HepG2 (cell line): Measurements from ENCODE around the gene ATOSB. TPM values are rescaled to one million over a fixed set of nuclear protein-coding genes. Genes with fewer than 3 reads are reported as not detected.

Source experiments
- AGO1 ChIP-seq: fragments of 200-400 bp; formaldehyde crosslinking; IDR thresholded peaks from 2 replicates; pipeline ENCODE4 v1.6.1; 2017; ENCODE audit warnings: mild to moderate bottlenecking, low read depth, low read length, moderate library complexity; ENCODE audit not compliant: poor library complexity, severe bottlenecking
- MTF2 ChIP-seq: sonication (generic); formaldehyde crosslinking; IDR thresholded peaks from 2 replicates; pipeline ENCODE4 v1.5.0; 2020; ENCODE audit warnings: missing genetic modification reagents, borderline replicate concordance
- NFYB ChIP-seq: sonication (generic); formaldehyde crosslinking; IDR thresholded peaks from 2 replicates; pipeline ENCODE4 v1.4.0; 2020; ENCODE audit warnings: missing genetic modification reagents
- NR2F6 ChIP-seq, 2 experiments: IDR thresholded peaks; 2 replicates each; pipeline ENCODE4 v1.6.1; 2016; ENCODE audit warnings: antibody characterized with exemption in 1 of 2, mild to moderate bottlenecking in 1 of 2
- SNRNP70 ChIP-seq: fragments of 200-400 bp; formaldehyde crosslinking; IDR thresholded peaks from 2 replicates; pipeline ENCODE4 v1.6.1; 2017; ENCODE audit warnings: mild to moderate bottlenecking, low read depth, low read length, moderate library complexity
- TBP ChIP-seq: sonication (generic); formaldehyde crosslinking; IDR thresholded peaks from 2 replicates; pipeline ENCODE4 v1.5.0; 2020; ENCODE audit warnings: missing genetic modification reagents
- U2AF2 ChIP-seq: fragments of 200-400 bp; formaldehyde crosslinking; IDR thresholded peaks from 2 replicates; pipeline ENCODE4 v1.6.1; 2017; ENCODE audit warnings: low read depth, mild to moderate bottlenecking, low read length
- ZFP62 ChIP-seq: sonication (generic); formaldehyde crosslinking; IDR thresholded peaks from 2 replicates; pipeline ENCODE4 v1.4.0; 2020; ENCODE audit warnings: missing genetic modification reagents
- ZNF138 ChIP-seq: sonication (generic); formaldehyde crosslinking; IDR thresholded peaks from 2 replicates; pipeline ENCODE4 v1.5.0; 2020; ENCODE audit warnings: mild to moderate bottlenecking, low read depth, missing genetic modification reagents
- ZNF446 ChIP-seq: sonication (generic); formaldehyde crosslinking; IDR thresholded peaks from 2 replicates; pipeline ENCODE4 v1.5.0; 2020; ENCODE audit warnings: mild to moderate bottlenecking, missing genetic modification reagents
- ZNF468 ChIP-seq: sonication (generic); formaldehyde crosslinking; IDR thresholded peaks from 2 replicates; pipeline ENCODE4 v1.8.0; 2022; ENCODE audit warnings: mild to moderate bottlenecking, moderate library complexity, missing genetic modification reagents
- ZNF598 ChIP-seq: sonication (generic); formaldehyde crosslinking; IDR thresholded peaks from 2 replicates; pipeline ENCODE4 v1.5.1; 2020; ENCODE audit warnings: mild to moderate bottlenecking, missing genetic modification reagents, borderline replicate concordance
- ZNF607 ChIP-seq: sonication (generic); formaldehyde crosslinking; IDR thresholded peaks from 2 replicates; pipeline ENCODE4 v1.5.1; 2020; ENCODE audit warnings: missing genetic modification reagents, mild to moderate bottlenecking, borderline replicate concordance
- ZNF709 ChIP-seq: sonication (generic); formaldehyde crosslinking; IDR thresholded peaks from 2 replicates; pipeline ENCODE4 v1.5.0; 2020; ENCODE audit warnings: mild to moderate bottlenecking, missing genetic modification reagents
- ZNF724P ChIP-seq: sonication (generic); formaldehyde crosslinking; IDR thresholded peaks from 2 replicates; pipeline ENCODE4 v1.8.0; 2022; ENCODE audit warnings: missing genetic modification reagents, borderline replicate concordance
- ZNF883 ChIP-seq: sonication (generic); formaldehyde crosslinking; IDR thresholded peaks from 2 replicates; pipeline ENCODE4 v1.5.1; 2020; ENCODE audit warnings: mild to moderate bottlenecking, missing genetic modification reagents; ENCODE audit errors: not compliant biosample characterization
- ZNF891 ChIP-seq: sonication (generic); formaldehyde crosslinking; IDR thresholded peaks from 2 replicates; pipeline ENCODE4 v1.5.0; 2020; ENCODE audit warnings: mild to moderate bottlenecking, missing genetic modification reagents
- polyA plus RNA-seq, 8 experiments: library from polyadenylated mRNA; depleted of rRNA in 3 of 8; stranded (reverse) in 7 of 8; unstranded in 1 of 8; fragments of >200 nt; fragmentation: Illumina TruSeq in 4 of 8; extraction: Trizol in 4 of 8; gene quantifications; 2 replicates each; pipeline versions ENCODE4 v1.2.1 to v1.2.3, GENCODE V29; 2011 to 2016; ENCODE audit warnings: low read depth in 4 of 8, missing spikeins in 1 of 8, mixed read lengths in 1 of 8; ENCODE audit not compliant: insufficient read depth in 1 of 8
- total RNA-seq, 5 experiments: library from RNA; depleted of rRNA; stranded (reverse); fragments of >200 nt; fragmentation: Illumina TruSeq; extraction: Trizol; gene quantifications; 2 replicates each; pipeline ENCODE4 v1.2.3, GENCODE V29; 2016; ENCODE audit warnings: low read depth in 1 of 5
- TF ChIP-seq, protein P1 (sequence below): IDR thresholded peaks from 2 replicates; pipeline ENCODE4 v1.6.1; 2016; ENCODE audit warnings: low read depth, control low read depth
- TF ChIP-seq, protein P2 (sequence below): sonication (generic); formaldehyde crosslinking; IDR thresholded peaks from 2 replicates; pipeline ENCODE4 v1.9.0; 2022; ENCODE audit warnings: low read depth, missing genetic modification reagents
- TF ChIP-seq, protein P3 (sequence below): sonication (generic); formaldehyde crosslinking; IDR thresholded peaks from 2 replicates; pipeline ENCODE4 v1.4.0; 2020; ENCODE audit warnings: missing genetic modification reagents
- TF ChIP-seq, protein P4 (sequence below): sonication (generic); formaldehyde crosslinking; IDR thresholded peaks from 2 replicates; pipeline ENCODE4 v1.5.0; 2020; ENCODE audit warnings: missing genetic modification reagents
- TF ChIP-seq, protein P5 (sequence below): sonication (generic); formaldehyde crosslinking; IDR thresholded peaks from 2 replicates; pipeline ENCODE4 v1.4.0; 2020; ENCODE audit warnings: missing genetic modification reagents, borderline replicate concordance

The ATOSB gene
- total and polyA plus RNA-seq, 2 of the 13 experiments (the other 11 are each of a cell fraction or from before 2014, with no cell fraction given), result 1.9 to 6.4 TPM

DNA sequence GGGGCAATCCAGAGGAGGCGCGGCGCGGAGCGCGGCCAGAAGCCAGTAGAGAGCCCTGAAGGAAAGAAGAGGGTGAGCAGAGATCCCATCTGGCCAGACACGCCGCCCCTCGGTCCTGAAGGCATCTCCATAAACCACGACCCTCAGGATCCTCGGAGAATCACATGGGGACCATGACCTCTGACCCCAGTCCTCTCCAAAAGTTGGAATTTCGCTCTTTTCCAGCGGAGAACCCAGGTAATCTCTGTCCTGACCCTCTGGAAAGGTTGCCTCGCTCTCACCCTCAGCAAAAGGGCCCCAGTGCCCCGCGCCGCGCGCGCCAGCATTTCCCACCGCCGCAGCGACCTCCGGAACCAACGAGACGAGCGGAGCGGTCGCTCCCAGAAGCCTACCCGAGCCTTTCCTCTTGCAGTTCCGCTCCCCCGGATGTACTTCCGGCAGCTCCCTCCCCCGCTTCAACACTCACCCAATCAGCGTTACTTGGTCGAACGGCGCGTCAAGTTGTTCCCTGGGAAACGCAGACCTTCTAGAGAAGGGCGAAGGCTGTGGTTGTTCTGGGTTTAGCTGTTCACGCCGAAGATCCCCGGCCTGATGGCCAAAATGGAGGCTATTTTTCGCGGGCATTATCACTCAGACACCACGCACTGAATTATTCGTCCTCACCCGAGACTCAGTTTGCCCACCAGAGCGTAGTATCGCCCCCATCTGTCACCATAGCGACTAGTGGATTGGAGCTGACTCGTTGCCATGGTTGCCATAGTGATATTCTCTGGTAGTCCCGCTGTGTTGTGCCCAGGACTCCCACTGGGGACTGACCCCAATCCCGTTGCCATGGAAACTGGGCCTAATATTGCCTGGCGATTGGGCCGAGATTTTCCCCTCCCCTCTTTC lies 12.6 kb downstream of the ATOSB start, which contains the start of gene STOML2 (continued):
- TF ChIP-seq, protein P1, sequence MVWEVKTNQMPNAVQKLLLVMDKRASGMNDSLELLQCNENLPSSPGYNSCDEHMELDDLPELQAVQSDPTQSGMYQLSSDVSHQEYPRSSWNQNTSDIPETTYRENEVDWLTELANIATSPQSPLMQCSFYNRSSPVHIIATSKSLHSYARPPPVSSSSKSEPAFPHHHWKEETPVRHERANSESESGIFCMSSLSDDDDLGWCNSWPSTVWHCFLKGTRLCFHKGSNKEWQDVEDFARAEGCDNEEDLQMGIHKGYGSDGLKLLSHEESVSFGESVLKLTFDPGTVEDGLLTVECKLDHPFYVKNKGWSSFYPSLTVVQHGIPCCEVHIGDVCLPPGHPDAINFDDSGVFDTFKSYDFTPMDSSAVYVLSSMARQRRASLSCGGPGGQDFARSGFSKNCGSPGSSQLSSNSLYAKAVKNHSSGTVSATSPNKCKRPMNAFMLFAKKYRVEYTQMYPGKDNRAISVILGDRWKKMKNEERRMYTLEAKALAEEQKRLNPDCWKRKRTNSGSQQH (CRISPR knock-in tag), result peak; percentile 79; the same call in 1 of the 2 replicates
- TF ChIP-seq NFYB (CRISPR knock-in tag) (peak; percentile 98), U2AF2 (0 out of 2 replicates have a peak, but pooled peaks have one; percentile 90), ZNF709 (CRISPR knock-in tag) (no peak), MTF2 (CRISPR knock-in tag) (no peak), ZNF468 (CRISPR knock-in tag) (no peak), NR2F6 (IDR thresholded peaks at IDR 0.05) (peak; percentile 92), NR2F6 (CRISPR knock-in tag; IDR thresholded peaks at IDR 0.05) (peak; percentile 92), ZNF446 (CRISPR knock-in tag) (peak; percentile 62; the same call in 1 of the 2 replicates), ZNF607 (CRISPR knock-in tag) (no peak; the same call in 1 of the 2 replicates), ZNF724P (CRISPR knock-in tag) (peak; percentile 58; the same call in 1 of the 2 replicates), ZNF138 (CRISPR knock-in tag) (peak; percentile 46; the same call in 1 of the 2 replicates), TBP (CRISPR knock-in tag) (0 out of 2 replicates have a peak, but pooled peaks have one; percentile 30), ZFP62 (CRISPR knock-in tag) (0 out of 2 replicates have a peak, but pooled peaks have one; percentile 29), AGO1 (peak; percentile 51), ZNF598 (CRISPR knock-in tag) (no peak), ZNF883 (CRISPR knock-in tag) (no peak), ZNF891 (CRISPR knock-in tag) (no peak), SNRNP70 (no peak)
- TF ChIP-seq, protein P2, sequence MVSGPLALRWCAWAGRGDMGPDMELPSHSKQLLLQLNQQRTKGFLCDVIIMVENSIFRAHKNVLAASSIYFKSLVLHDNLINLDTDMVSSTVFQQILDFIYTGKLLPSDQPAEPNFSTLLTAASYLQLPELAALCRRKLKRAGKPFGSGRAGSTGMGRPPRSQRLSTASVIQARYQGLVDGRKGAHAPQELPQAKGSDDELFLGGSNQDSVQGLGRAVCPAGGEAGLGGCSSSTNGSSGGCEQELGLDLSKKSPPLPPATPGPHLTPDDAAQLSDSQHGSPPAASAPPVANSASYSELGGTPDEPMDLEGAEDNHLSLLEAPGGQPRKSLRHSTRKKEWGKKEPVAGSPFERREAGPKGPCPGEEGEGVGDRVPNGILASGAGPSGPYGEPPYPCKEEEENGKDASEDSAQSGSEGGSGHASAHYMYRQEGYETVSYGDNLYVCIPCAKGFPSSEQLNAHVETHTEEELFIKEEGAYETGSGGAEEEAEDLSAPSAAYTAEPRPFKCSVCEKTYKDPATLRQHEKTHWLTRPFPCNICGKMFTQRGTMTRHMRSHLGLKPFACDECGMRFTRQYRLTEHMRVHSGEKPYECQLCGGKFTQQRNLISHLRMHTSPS (CRISPR knock-in tag), result no peak
- TF ChIP-seq, protein P3, sequence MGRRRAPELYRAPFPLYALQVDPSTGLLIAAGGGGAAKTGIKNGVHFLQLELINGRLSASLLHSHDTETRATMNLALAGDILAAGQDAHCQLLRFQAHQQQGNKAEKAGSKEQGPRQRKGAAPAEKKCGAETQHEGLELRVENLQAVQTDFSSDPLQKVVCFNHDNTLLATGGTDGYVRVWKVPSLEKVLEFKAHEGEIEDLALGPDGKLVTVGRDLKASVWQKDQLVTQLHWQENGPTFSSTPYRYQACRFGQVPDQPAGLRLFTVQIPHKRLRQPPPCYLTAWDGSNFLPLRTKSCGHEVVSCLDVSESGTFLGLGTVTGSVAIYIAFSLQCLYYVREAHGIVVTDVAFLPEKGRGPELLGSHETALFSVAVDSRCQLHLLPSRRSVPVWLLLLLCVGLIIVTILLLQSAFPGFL (CRISPR knock-in tag), result no peak
- TF ChIP-seq, protein P4, sequence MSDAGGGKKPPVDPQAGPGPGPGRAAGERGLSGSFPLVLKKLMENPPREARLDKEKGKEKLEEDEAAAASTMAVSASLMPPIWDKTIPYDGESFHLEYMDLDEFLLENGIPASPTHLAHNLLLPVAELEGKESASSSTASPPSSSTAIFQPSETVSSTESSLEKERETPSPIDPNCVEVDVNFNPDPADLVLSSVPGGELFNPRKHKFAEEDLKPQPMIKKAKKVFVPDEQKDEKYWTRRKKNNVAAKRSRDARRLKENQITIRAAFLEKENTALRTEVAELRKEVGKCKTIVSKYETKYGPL (CRISPR knock-in tag), result no peak
- TF ChIP-seq, protein P5, sequence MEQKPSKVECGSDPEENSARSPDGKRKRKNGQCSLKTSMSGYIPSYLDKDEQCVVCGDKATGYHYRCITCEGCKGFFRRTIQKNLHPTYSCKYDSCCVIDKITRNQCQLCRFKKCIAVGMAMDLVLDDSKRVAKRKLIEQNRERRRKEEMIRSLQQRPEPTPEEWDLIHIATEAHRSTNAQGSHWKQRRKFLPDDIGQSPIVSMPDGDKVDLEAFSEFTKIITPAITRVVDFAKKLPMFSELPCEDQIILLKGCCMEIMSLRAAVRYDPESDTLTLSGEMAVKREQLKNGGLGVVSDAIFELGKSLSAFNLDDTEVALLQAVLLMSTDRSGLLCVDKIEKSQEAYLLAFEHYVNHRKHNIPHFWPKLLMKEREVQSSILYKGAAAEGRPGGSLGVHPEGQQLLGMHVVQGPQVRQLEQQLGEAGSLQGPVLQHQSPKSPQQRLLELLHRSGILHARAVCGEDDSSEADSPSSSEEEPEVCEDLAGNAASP (CRISPR knock-in tag), result peak; percentile 66; the same call in 1 of the 2 replicates
